GM06990 (cell line): ENCODE measurements around the gene MOB3B.

ENCODE experiments used
- DNase-seq: peaks from one replicate; pipeline ENCODE4 v3.0.0-alpha.2; 2011; ENCODE audit not compliant: insufficient read length; ENCODE audit errors: extremely low read depth
- H3K27me3 ChIP-seq: replicated peaks from 2 replicates; pipeline ENCODE4 v1.6.0; 2011; ENCODE audit warnings: low read length; ENCODE audit not compliant: control insufficient read depth, insufficient read depth
- H3K36me3 ChIP-seq: 2 replicates; pipeline ENCODE4 v1.5.1; 2011; ENCODE audit warnings: low read length; ENCODE audit not compliant: control insufficient read depth, insufficient read depth
- H3K4me3 ChIP-seq: replicated peaks from 2 replicates; pipeline ENCODE4 v1.5.1; 2011; ENCODE audit warnings: low read depth, mild to moderate bottlenecking, control low read depth, low read length
- CTCF ChIP-seq: IDR thresholded peaks from 2 replicates; pipeline ENCODE4 v1.5.1; 2011; ENCODE audit warnings: low read length, control low read depth, mild to moderate bottlenecking, inconsistent platforms; ENCODE audit not compliant: insufficient read depth, poor library complexity, severe bottlenecking

MOB3B gene

GRCh38 chr9:27462434-27462833 is 67.2 kb downstream of the MOB3B start:
- H3K27me3 ChIP-seq: no peaks in the 10 kb centered on the region; the same call in 1 of the 2 replicates
- no peaks in the 10 kb centered on the region for H3K36me3 ChIP-seq
- no peak overlapping the region for H3K4me3 ChIP-seq
- TF ChIP-seq CTCF: no peak
- no peak for DNase-seq

- H3K36me3 ChIP-seq: no peaks in the 10 kb centered on the region
- no peaks in the 10 kb centered on the region; the same call in 1 of the 2 replicates for H3K27me3 ChIP-seq
- H3K4me3 ChIP-seq: no peak overlapping the region
- TF ChIP-seq CTCF: no peak
- peak; percentile 36 for DNase-seq
Measured at GRCh38 chr9:27460226-27461023, 69.2 kb downstream of the MOB3B start.

- no peaks in the 10 kb centered on the region; the same call in 1 of the 2 replicates for H3K27me3 ChIP-seq
- DNase-seq: no peak
- H3K4me3 ChIP-seq: no peak overlapping the region
- TF ChIP-seq CTCF: no peak
- no peaks in the 10 kb centered on the region for H3K36me3 ChIP-seq
Measured at GRCh38 chr9:27457445-27457844, 72.2 kb downstream of the MOB3B start.

DNA sequence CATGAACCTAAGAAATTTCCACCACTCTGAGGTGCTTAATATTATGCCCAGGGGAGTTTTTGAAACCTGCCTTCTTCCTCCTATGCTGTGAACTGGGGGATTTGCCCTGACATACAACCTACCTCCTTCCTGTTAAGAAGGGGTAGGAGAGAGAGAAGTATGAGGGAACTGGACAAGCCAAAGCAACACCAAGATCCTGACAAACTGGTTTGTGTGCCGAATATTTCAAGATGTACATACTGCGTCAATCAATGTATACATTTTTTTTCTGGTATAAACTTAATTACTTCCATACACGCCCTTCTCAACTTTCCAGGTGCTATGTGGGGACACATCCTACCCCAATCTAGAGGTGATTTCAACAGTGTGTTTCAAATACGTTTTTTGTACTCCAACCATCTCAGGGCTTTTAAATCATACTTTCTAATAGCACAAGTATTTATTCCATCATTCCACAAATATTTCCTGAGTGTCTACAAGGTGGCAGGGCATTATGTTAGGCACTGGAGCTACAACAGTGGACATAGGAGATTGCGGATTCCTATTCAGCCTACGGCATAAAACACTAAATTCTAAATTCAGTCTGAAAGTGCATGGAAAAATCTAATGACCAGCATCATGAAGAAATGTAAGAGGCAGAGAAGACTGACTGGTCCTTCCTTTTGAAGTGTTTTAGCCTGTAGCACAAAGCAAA is 75.6 kb downstream of the MOB3B start:
- Histone ChIP-seq H3K36me3 (no peaks in the 10 kb centered on the region), H3K4me3 (no peak overlapping the region), H3K27me3 (no peaks in the 10 kb centered on the region)
- no peak for DNase-seq
- TF ChIP-seq CTCF: no peak

GRCh38 chr9:27451207-27451797 is 78.3 kb downstream of the MOB3B start:
- Histone ChIP-seq H3K36me3 (no peaks in the 10 kb centered on the region), H3K27me3 (no peaks in the 10 kb centered on the region), H3K4me3 (no peak overlapping the region)
- DNase-seq: no peak
- no peak for TF ChIP-seq CTCF
